ENCODE data around the gene GNG11. TPM values are rescaled to one million over a fixed set of nuclear protein-coding genes. Genes with fewer than 3 reads are reported as not detected.
A peak's percentile ranks its signal among the peaks of the same experiment; 100 is the strongest.
"Not testable (repeated sequence)": the region's sequence is repeated elsewhere in the genome, so short reads cannot be mapped to it uniquely, and the experiment has no call there.

The GNG11 gene
- total and polyA plus RNA-seq, 2 donors (not counting 1 experiment from before 2014, with no cell fraction given) = 27.2 to 46.1 TPM

DNA sequence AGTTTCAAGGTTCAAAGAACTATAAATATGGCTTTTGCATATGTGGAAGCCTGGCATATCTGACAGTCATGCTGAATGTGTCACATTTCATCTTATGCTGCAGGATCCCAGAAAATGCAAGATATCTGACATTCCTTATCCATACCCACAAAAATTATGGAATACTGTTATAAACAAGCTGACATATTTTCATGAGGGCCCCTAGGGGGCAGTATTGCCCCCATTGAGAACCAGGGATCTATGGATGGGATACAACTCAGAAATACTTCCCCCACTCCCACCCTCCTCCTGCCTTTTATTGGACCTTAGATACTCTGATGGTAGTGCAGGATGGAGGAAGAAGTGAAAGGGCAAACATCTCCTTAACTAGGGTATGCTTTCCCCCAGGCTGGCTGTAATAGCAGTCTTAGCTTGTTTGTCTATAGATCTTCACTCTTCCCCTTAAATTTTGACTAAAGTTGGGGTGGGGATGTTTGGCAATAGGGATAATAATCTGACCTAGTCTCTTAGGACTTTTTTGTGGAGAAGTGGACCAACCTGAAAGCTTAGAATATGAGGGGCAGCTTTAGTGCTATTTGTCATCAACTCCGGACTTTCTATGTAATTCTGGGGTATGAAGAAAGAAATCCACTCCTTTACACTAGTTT lies 18.6 kb upstream of the GNG11 start:
- DNase-seq (ENCODE audit: low read depth in 2 of 2) = peak; percentile 63 to 79
- Histone ChIP-seq H3K79me2 (ENCODE audit: control insufficient read depth, insufficient read depth, low read length) (no peaks in the 10 kb centered on the region), H3K27ac (ENCODE audit: insufficient read depth, low read length) (no peak overlapping the region), H2AFZ (ENCODE audit: low read length) (no peak overlapping the region), H3K36me3 (ENCODE audit: control insufficient read depth, insufficient read depth, low read length) (no peaks in the 10 kb centered on the region), H3K4me3 (replicated peaks in 1 of 4; ENCODE audit: control extremely low read depth in 1 of 4, insufficient read depth in 1 of 4, low read depth in 3 of 4, low read length in 4 of 4) (no peak overlapping the region), H3K9ac (ENCODE audit: insufficient read depth, low read length) (no peak overlapping the region), H3K9me3 (ENCODE audit: control insufficient read depth, insufficient read depth, low read depth, low read length) (no peaks in the 10 kb centered on the region), H3K4me2 (ENCODE audit: extremely low read depth, insufficient read depth, low read length) (no peak overlapping the region), H4K20me1 (ENCODE audit: control insufficient read depth, extremely low read depth, insufficient read depth, low read length) (no peaks in the 10 kb centered on the region), H3K27me3 (ENCODE audit: control insufficient read depth, insufficient read depth, low read length) (no peaks in the 10 kb centered on the region), H3K4me1 (ENCODE audit: control insufficient read depth, extremely low read depth, insufficient read depth, low read length) (no peaks in the 10 kb centered on the region)
- no peak for TF ChIP-seq EZH2 (IDR thresholded peaks at IDR 0.05; ENCODE audit: low read length, missing control alignments)
- TF ChIP-seq, protein P1, sequence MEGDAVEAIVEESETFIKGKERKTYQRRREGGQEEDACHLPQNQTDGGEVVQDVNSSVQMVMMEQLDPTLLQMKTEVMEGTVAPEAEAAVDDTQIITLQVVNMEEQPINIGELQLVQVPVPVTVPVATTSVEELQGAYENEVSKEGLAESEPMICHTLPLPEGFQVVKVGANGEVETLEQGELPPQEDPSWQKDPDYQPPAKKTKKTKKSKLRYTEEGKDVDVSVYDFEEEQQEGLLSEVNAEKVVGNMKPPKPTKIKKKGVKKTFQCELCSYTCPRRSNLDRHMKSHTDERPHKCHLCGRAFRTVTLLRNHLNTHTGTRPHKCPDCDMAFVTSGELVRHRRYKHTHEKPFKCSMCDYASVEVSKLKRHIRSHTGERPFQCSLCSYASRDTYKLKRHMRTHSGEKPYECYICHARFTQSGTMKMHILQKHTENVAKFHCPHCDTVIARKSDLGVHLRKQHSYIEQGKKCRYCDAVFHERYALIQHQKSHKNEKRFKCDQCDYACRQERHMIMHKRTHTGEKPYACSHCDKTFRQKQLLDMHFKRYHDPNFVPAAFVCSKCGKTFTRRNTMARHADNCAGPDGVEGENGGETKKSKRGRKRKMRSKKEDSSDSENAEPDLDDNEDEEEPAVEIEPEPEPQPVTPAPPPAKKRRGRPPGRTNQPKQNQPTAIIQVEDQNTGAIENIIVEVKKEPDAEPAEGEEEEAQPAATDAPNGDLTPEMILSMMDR (conservative IDR thresholded peaks at IDR 0.05 in 1 of 2, IDR thresholded peaks at IDR 0.05 in 1 of 2; ENCODE audit: low read depth in 1 of 2, low read length in 2 of 2) = peak; percentile 85 to 86

DNA sequence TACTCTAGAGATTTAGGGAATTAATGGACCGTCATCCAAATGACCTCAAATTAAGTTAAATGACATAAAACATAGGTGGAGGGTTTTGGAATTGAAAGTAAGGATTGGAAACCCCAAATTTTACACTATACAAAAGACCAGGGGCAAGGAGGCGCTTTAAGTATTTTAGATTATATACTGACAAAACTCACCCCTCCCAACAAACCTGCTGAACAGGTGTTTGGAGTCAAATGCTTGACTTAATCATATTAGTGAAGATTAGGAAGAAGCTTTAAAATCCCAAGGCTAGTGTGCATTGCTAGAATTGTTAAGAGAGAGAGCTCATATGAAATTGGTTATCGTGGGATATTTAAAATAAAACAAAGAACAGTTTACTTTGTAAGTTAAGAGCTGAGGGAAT lies 15.3 kb upstream of the GNG11 start, which contains the start of gene GNGT1:
GNGT1 (plus strand) TSS at position 301 of the 400 bp plus-strand sequence. CDS start 180 bp downstream, outside the sequence.
- TF ChIP-seq, protein P1 (conservative IDR thresholded peaks at IDR 0.05 in 1 of 2, IDR thresholded peaks at IDR 0.05 in 1 of 2; ENCODE audit: low read depth in 1 of 2, low read length in 2 of 2) = no peak
- TF ChIP-seq EZH2 (IDR thresholded peaks at IDR 0.05; ENCODE audit: low read length, missing control alignments) = no peak
- no peak within 1 kb of the TSS for H2AFZ ChIP-seq (ENCODE audit: low read length)
- H4K20me1 ChIP-seq (ENCODE audit: control insufficient read depth, extremely low read depth, insufficient read depth, low read length) = no peaks in the 10 kb centered on the region
- no peaks in the 10 kb centered on the region for H3K27me3 ChIP-seq (ENCODE audit: control insufficient read depth, insufficient read depth, low read length)
- no peak within 1 kb of the TSS for H3K4me2 ChIP-seq (ENCODE audit: extremely low read depth, insufficient read depth, low read length)
- no peaks in the 10 kb centered on the region for H3K36me3 ChIP-seq (ENCODE audit: control insufficient read depth, insufficient read depth, low read length)
- H3K9me3 ChIP-seq (ENCODE audit: control insufficient read depth, insufficient read depth, low read depth, low read length) = no peaks in the 10 kb centered on the region
- DNase-seq (ENCODE audit: low read depth in 2 of 2) = no peak
- no peak within 1 kb of the TSS for H3K9ac ChIP-seq (ENCODE audit: insufficient read depth, low read length)
- H3K27ac ChIP-seq (ENCODE audit: insufficient read depth, low read length) = no peak within 1 kb of the TSS
- H3K79me2 ChIP-seq (ENCODE audit: control insufficient read depth, insufficient read depth, low read length) = no peaks in the 10 kb centered on the region
- H3K4me1 ChIP-seq (ENCODE audit: control insufficient read depth, extremely low read depth, insufficient read depth, low read length) = peaks cover 4% of the 10 kb centered on the region
- no peak within 1 kb of the TSS for H3K4me3 ChIP-seq (replicated peaks in 1 of 4; ENCODE audit: control extremely low read depth in 1 of 4, insufficient read depth in 1 of 4, low read depth in 3 of 4, low read length in 4 of 4)

DNA sequence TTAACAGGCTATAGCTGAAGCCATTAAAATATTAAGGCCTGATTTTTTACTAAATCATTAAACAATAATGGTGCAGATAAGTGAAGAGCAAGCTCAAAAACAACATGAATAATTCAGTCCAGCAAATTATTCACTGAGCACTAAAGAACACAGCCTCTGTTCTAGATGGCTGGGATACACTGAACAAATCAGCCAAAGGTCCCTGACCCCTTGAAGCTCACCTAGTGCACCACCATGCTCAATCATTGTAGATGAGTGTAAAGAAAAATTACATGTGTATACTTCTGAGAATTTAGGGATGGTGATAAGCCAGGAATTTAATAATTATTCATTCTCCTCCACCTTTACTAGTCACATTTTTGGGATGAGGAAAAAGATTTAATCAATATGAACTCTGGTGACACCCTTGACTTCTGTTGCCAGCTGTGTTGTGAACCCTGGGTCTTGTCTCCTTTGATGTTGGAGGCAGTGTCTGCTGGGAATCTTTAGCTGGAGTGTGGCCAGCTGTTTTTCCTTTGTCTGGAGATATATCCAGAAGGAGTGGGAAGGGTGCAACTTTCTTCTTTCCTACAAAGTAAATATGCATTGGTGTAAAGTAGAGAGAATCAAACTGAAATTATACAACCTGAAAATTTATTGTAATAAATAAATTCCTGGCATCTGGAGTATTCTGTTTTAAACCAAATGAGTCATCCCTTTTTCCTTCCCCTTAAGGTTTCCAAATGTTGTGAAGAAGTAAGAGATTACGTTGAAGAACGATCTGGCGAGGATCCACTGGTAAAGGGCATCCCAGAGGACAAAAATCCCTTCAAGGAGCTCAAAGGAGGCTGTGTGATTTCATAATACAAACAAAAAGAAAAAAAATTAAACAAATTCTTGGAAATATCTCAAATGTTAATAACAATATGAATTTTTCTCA lies 11.2 kb upstream of the GNG11 start:
- Histone ChIP-seq H3K27me3 (ENCODE audit: control insufficient read depth, insufficient read depth, low read length) (no peaks in the 10 kb centered on the region), H3K79me2 (ENCODE audit: control insufficient read depth, insufficient read depth, low read length) (no peaks in the 10 kb centered on the region), H3K4me1 (ENCODE audit: control insufficient read depth, extremely low read depth, insufficient read depth, low read length) (peaks cover 6% of the 10 kb centered on the region), H3K9me3 (ENCODE audit: control insufficient read depth, insufficient read depth, low read depth, low read length) (no peaks in the 10 kb centered on the region), H4K20me1 (ENCODE audit: control insufficient read depth, extremely low read depth, insufficient read depth, low read length) (no peaks in the 10 kb centered on the region), H3K27ac (ENCODE audit: insufficient read depth, low read length) (no peak overlapping the region), H2AFZ (ENCODE audit: low read length) (no peak overlapping the region), H3K9ac (ENCODE audit: insufficient read depth, low read length) (no peak overlapping the region), H3K4me3 (replicated peaks in 1 of 4; ENCODE audit: control extremely low read depth in 1 of 4, insufficient read depth in 1 of 4, low read depth in 3 of 4, low read length in 4 of 4) (no peak overlapping the region), H3K36me3 (ENCODE audit: control insufficient read depth, insufficient read depth, low read length) (no peaks in the 10 kb centered on the region), H3K4me2 (ENCODE audit: extremely low read depth, insufficient read depth, low read length) (no peak overlapping the region)
- TF ChIP-seq, protein P1 (conservative IDR thresholded peaks at IDR 0.05 in 1 of 2, IDR thresholded peaks at IDR 0.05 in 1 of 2; ENCODE audit: low read depth in 1 of 2, low read length in 2 of 2) = no peak
- TF ChIP-seq EZH2 (IDR thresholded peaks at IDR 0.05; ENCODE audit: low read length, missing control alignments) = no peak
- DNase-seq (ENCODE audit: low read depth in 2 of 2) = peak; percentile 86 to 89

DNA sequence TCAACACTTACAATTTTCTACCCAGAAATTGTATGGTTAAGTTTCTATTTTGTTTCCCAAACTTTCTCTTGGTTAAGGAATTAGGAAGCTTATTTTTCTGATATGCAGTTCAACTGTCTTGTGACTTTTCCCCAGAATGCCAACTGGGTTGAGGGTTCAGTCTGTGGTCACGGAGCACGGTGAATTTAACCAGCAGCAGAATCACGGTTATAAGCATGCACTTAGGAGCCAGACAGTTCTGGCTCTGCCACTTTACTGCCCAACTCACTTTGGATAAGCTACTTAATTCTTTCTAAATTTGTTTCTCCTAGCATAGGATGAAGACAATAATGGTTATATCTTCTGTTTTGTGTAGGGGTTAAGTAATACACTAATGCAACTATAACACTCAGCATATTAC lies 10.3 kb upstream of the GNG11 start:
- H3K9me3 ChIP-seq (ENCODE audit: control insufficient read depth, insufficient read depth, low read depth, low read length); H3K79me2 ChIP-seq (ENCODE audit: control insufficient read depth, insufficient read depth, low read length); H3K27ac ChIP-seq (ENCODE audit: insufficient read depth, low read length); H3K4me1 ChIP-seq (ENCODE audit: control insufficient read depth, extremely low read depth, insufficient read depth, low read length); H3K36me3 ChIP-seq (ENCODE audit: control insufficient read depth, insufficient read depth, low read length); H3K4me2 ChIP-seq (ENCODE audit: extremely low read depth, insufficient read depth, low read length); H3K9ac ChIP-seq (ENCODE audit: insufficient read depth, low read length); H3K27me3 ChIP-seq (ENCODE audit: control insufficient read depth, insufficient read depth, low read length); H3K4me3 ChIP-seq (replicated peaks in 1 of 4; ENCODE audit: control extremely low read depth in 1 of 4, insufficient read depth in 1 of 4, low read depth in 3 of 4, low read length in 4 of 4); H2AFZ ChIP-seq (ENCODE audit: low read length); H4K20me1 ChIP-seq (ENCODE audit: control insufficient read depth, extremely low read depth, insufficient read depth, low read length): not testable (repeated sequence)
- DNase-seq (ENCODE audit: low read depth in 2 of 2) = peak in 1 of 2 donors; percentile 15
